Measurements from ENCODE around the gene IGFBP5.

IGFBP5 gene

GRCh38 chr2:216714376-216714775 lies 19.0 kb upstream of the IGFBP5 start:
- DNase-seq (ENCODE audit: low spot score): no peak

GRCh38 chr2:216713691-216714336 lies 18.5 kb upstream of the IGFBP5 start:
- DNase-seq (ENCODE audit: low spot score): no peak

- no peak for DNase-seq (ENCODE audit: low spot score)
These were observed 16.0 kb upstream of the IGFBP5 start for GRCh38 chr2:216711348-216711747.

GRCh38 chr2:216710551-216711301 lies 15.4 kb upstream of the IGFBP5 start:
- DNase-seq (ENCODE audit: low spot score): no peak

- no peak for DNase-seq (ENCODE audit: low spot score)
These were observed 7.4 kb upstream of the IGFBP5 start for GRCh38 chr2:216702756-216703155.

- no peak for DNase-seq (ENCODE audit: low spot score)
These were observed 6.2 kb upstream of the IGFBP5 start for GRCh38 chr2:216701544-216701943.

- DNase-seq (ENCODE audit: low spot score): no peak
These were observed 5.4 kb upstream of the IGFBP5 start for GRCh38 chr2:216700781-216701180.

GRCh38 chr2:216700088-216700567 lies 4.8 kb upstream of the IGFBP5 start:
- DNase-seq (ENCODE audit: low spot score): no peak

- peak; percentile 70 for DNase-seq (ENCODE audit: low spot score)
These were observed 3.5 kb upstream of the IGFBP5 start for GRCh38 chr2:216698895-216699294.

- DNase-seq (ENCODE audit: low spot score): no peak
These were observed 2.9 kb upstream of the IGFBP5 start for GRCh38 chr2:216698293-216698692.

GRCh38 chr2:216696751-216697560 lies 1.6 kb upstream of the IGFBP5 start:
- no peak for DNase-seq (ENCODE audit: low spot score)

- no peak for DNase-seq (ENCODE audit: low spot score)
These were observed 972 bp upstream of the IGFBP5 start for GRCh38 chr2:216696321-216696720.

- no peak for DNase-seq (ENCODE audit: low spot score)
These were observed 527 bp downstream of the IGFBP5 start for GRCh38 chr2:216694826-216695217.

- no peak for DNase-seq (ENCODE audit: low spot score)
These were observed 1.1 kb downstream of the IGFBP5 start for GRCh38 chr2:216694082-216694825.

- DNase-seq (ENCODE audit: low spot score): no peak
These were observed 1.8 kb downstream of the IGFBP5 start for GRCh38 chr2:216693414-216694080.

- peak; percentile 64 for DNase-seq (ENCODE audit: low spot score)
These were observed 2.5 kb downstream of the IGFBP5 start for GRCh38 chr2:216692636-216693413.

GRCh38 chr2:216690853-216691741 lies 4.3 kb downstream of the IGFBP5 start:
- peak; percentile 69 for DNase-seq (ENCODE audit: low spot score)

- DNase-seq (ENCODE audit: low spot score): no peak
These were observed 4.9 kb downstream of the IGFBP5 start for GRCh38 chr2:216690456-216690852.

GRCh38 chr2:216689397-216689796 lies 6.0 kb downstream of the IGFBP5 start:
- DNase-seq (ENCODE audit: low spot score): no peak
